ENCODE results near the gene MEIS2.

DNA sequence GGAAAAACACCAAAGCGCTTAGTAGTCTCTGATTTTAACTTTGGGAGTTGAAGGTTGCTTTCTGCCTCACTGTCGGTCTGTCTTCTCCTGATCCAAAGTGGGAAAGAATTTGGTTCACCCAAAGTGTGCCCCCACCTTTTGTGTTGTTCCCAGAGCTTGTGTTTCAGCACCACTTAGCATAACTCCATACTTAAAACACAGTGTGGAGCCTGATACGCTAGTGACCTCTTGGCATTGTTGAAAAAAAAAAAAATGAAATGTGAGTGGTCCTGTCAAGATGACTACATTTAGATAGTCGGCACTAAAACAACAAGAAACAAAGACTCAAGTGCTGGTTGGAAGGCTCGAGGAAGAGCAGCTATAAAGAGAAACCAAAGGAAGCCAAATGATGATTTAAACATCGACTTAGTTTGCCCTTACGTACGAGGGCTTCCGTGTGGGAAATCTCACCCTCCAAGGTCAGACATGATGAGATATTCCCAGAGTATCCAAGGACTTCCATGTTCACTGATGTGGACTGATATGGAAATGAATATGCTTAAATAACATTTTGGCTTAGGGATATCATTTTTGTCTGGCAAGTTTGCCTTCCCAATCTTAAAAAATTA lies 178.8 kb downstream of the MEIS2 start:
- TF ChIP-seq, protein P1, sequence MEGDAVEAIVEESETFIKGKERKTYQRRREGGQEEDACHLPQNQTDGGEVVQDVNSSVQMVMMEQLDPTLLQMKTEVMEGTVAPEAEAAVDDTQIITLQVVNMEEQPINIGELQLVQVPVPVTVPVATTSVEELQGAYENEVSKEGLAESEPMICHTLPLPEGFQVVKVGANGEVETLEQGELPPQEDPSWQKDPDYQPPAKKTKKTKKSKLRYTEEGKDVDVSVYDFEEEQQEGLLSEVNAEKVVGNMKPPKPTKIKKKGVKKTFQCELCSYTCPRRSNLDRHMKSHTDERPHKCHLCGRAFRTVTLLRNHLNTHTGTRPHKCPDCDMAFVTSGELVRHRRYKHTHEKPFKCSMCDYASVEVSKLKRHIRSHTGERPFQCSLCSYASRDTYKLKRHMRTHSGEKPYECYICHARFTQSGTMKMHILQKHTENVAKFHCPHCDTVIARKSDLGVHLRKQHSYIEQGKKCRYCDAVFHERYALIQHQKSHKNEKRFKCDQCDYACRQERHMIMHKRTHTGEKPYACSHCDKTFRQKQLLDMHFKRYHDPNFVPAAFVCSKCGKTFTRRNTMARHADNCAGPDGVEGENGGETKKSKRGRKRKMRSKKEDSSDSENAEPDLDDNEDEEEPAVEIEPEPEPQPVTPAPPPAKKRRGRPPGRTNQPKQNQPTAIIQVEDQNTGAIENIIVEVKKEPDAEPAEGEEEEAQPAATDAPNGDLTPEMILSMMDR (conservative IDR thresholded peaks at IDR 0.05 in 1 of 2, IDR thresholded peaks at IDR 0.05 in 1 of 2; ENCODE audit: extremely low read depth in 1 of 2, insufficient read depth in 1 of 2, low read depth in 1 of 2, low read length in 2 of 2), result no peak
- no peak for TF ChIP-seq EZH2 (IDR thresholded peaks at IDR 0.05; ENCODE audit: borderline replicate concordance, low read length)
